Measurements from ENCODE around the gene NHLRC1. TPM values are rescaled to one million over a fixed set of nuclear protein-coding genes. Genes with fewer than 3 reads are reported as not detected.

The NHLRC1 gene
- total and polyA plus RNA-seq, 2 of the 13 experiments (the other 11 are each of a cell fraction or from before 2014, with no cell fraction given) = 0.04 to 0.11 TPM

GRCh38 chr6:18110162-18110561, 12.3 kb downstream of the NHLRC1 start:
- Histone ChIP-seq H3K4me1 (ENCODE audit: insufficient read depth, low read length) (no peaks in the 10 kb centered on the region), H3K27ac (ENCODE audit: extremely low read length, insufficient read depth, low read length) (no peak overlapping the region), H2AFZ (ENCODE audit: low read length) (no peak overlapping the region), H4K20me1 (ENCODE audit: insufficient read depth, low read length) (no peaks in the 10 kb centered on the region), H3K4me3 (replicated peaks in 1 of 3; ENCODE audit: insufficient read depth in 1 of 3, low read depth in 2 of 3, low read length in 3 of 3) (no peak overlapping the region), H3K9me3 (ENCODE audit: low read length) (no peaks in the 10 kb centered on the region), H3K79me2 (ENCODE audit: insufficient read depth, low read length) (no peaks in the 10 kb centered on the region), H3K9ac (ENCODE audit: insufficient read depth, low read depth, low read length) (no peak overlapping the region), H3K4me2 (ENCODE audit: low read depth, low read length) (no peak overlapping the region), H3K36me3 (replicated peaks in 1 of 2; ENCODE audit: control insufficient read depth in 1 of 2, insufficient read depth in 2 of 2, low read length in 2 of 2) (no peaks in the 10 kb centered on the region), H3K27me3 (ENCODE audit: control insufficient read depth in 1 of 2, insufficient read depth in 2 of 2, low read length in 2 of 2) (no peaks in the 10 kb centered on the region; a peak in 1 of 5 replicates)
- no TSS peak for BruUV-seq (replicated peaks)
- ATAC-seq (no peak), DNase-seq (ENCODE audit: low spot score) (no peak), FAIRE-seq (no peak)
- in situ Hi-C loops (cut with HindIII; ENCODE audit: extremely low pct_ligation_motif_present, low pct_unique_long_range_greater_than_20kb) (no loop called here), intact Hi-C loops (cut with micrococcal nuclease; ENCODE audit: unreplicated experiment) (no loop called here)
- TF ChIP-seq ZNF607 (CRISPR knock-in tag; IDR thresholded peaks at IDR 0.05; ENCODE audit: borderline replicate concordance) = no peak
- TF ChIP-seq ZFP62 (CRISPR knock-in tag; IDR thresholded peaks at IDR 0.05) = no peak
- no peak for TF ChIP-seq ZFP41 (CRISPR knock-in tag; IDR thresholded peaks at IDR 0.05; ENCODE audit: borderline replicate concordance)
- TF ChIP-seq ZNF18 (CRISPR knock-in tag; IDR thresholded peaks at IDR 0.05; ENCODE audit: insufficient replicate concordance) = no peak
- TF ChIP-seq HNF1B (CRISPR knock-in tag; IDR thresholded peaks at IDR 0.05) = no peak
- TF ChIP-seq PRPF4 (IDR thresholded peaks at IDR 0.05; ENCODE audit: low read depth, low read length, poor library complexity, severe bottlenecking) = no peak
- no peak for TF ChIP-seq MATR3 (CRISPR knock-in tag; IDR thresholded peaks at IDR 0.05)
- TF ChIP-seq ATF4 (CRISPR knock-in tag; IDR thresholded peaks at IDR 0.05) = no peak
- no peak for TF ChIP-seq TCF7L2 (IDR thresholded peaks at IDR 0.05; ENCODE audit: low read depth, low read length)
- TF ChIP-seq REL (CRISPR knock-in tag; conservative IDR thresholded peaks at IDR 0.05) = no peak
- no peak for TF ChIP-seq ZSCAN22 (CRISPR knock-in tag; IDR thresholded peaks at IDR 0.05)
- TF ChIP-seq HNRNPLL (IDR thresholded peaks at IDR 0.05; ENCODE audit: low read depth, low read length, poor library complexity, severe bottlenecking) = no peak
- TF ChIP-seq DMTF1 (CRISPR knock-in tag; IDR thresholded peaks at IDR 0.05) = no peak
- TF ChIP-seq ZSCAN30 (CRISPR knock-in tag; IDR thresholded peaks at IDR 0.05) = no peak
- no peak for TF ChIP-seq ZNF766 (CRISPR knock-in tag; IDR thresholded peaks at IDR 0.05; ENCODE audit: borderline replicate concordance)
- ChIA-PET POLR2A (no interaction called here), CTCF (ENCODE audit: low intra/inter-chr PET ratio, low total read pairs) (no interaction called here)
